C4-2B (cell line): ENCODE results near the gene ASB11.

Experiments
- CTCF ChIP-seq: fragments of 450-650 bp; conservative IDR thresholded peaks from 2 replicates; pipeline ENCODE4 v1.5.1; 2017; ENCODE audit warnings: mild to moderate bottlenecking
- ZFX ChIP-seq: fragments of 450-650 bp; IDR thresholded peaks from 2 replicates; pipeline ENCODE4 v1.6.1; 2017

- no peak for TF ChIP-seq CTCF
- TF ChIP-seq ZFX, result no peak
These were observed 44.3 kb upstream of the ASB11 start for GRCh38 chrX:15359701-15360100.
